HuH-7 (cell line): Measurements from ENCODE around the gene ZNF296.
A peak's percentile ranks its signal among the peaks of the same experiment; 100 is the strongest.

ENCODE experiments used
- DNase-seq: peaks from one replicate; pipeline ENCODE4 v3.0.0; 2011; ENCODE audit warnings: low spot score

The ZNF296 gene

GRCh38 chr19:45103156-45103507, 26.9 kb upstream of the ZNF296 start:
- no peak for DNase-seq

DNA sequence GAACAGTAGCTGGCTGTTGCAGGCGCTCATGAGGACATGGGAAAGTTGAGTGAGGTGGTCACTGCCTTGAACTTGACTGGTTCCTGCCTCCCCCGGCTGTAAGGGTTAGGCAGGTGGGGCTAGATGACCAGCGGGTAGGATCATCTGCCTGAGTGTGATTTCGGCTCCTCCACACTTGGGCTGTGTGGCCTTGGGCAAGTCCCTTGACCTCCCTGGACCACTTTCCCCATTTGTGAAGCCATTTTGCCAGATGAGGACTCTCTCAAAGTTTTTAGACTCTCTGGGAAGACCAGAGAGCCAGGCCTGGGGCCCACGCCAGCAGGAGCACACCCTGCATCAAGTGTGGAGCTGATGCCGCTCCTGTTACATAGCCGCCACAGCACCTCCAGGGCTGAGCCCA, 26.2 kb upstream of the ZNF296 start:
- no peak for DNase-seq

GRCh38 chr19:45101806-45102205, 25.5 kb upstream of the ZNF296 start:
- no peak for DNase-seq

DNA sequence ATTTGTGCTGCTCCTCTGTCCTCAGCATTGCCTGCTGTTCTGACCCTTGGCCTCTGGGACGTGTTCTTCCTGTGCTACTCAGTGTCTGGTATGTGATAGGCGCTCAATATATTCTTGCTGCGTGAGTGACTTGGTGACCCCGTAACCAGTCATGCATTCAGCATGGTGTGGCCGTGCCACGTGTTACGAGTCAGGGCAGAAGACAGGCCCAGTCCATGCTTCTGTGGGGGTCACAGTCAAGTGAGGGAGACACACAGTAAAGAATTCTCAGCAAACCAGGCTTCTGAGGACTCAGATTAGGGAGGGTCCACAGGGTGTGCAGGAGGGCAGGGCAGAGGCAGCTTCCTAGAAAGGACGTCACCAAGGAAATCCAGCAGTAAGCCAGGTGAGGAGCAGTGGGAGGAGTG, 24.6 kb upstream of the ZNF296 start:
- DNase-seq = no peak

DNA sequence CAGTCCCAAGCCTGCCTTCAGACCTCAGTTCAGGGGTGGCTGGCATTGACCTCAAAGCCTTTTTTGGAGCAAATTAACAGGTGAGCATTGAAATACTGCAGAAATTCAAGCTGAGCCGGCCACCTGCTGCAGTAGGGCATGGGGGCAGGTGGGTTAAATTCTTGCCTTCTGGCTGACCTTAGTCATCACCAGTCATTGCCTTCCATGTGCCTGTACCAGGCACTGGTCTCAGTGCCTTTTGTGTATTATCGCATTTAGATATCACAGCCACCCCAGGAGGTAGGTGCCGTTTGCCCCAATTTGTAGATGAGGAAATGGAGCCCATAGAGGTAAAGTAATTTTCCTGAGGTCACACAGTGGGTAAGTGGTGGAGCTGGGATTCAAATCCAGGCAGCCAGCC, 23.9 kb upstream of the ZNF296 start:
- DNase-seq = no peak

DNA sequence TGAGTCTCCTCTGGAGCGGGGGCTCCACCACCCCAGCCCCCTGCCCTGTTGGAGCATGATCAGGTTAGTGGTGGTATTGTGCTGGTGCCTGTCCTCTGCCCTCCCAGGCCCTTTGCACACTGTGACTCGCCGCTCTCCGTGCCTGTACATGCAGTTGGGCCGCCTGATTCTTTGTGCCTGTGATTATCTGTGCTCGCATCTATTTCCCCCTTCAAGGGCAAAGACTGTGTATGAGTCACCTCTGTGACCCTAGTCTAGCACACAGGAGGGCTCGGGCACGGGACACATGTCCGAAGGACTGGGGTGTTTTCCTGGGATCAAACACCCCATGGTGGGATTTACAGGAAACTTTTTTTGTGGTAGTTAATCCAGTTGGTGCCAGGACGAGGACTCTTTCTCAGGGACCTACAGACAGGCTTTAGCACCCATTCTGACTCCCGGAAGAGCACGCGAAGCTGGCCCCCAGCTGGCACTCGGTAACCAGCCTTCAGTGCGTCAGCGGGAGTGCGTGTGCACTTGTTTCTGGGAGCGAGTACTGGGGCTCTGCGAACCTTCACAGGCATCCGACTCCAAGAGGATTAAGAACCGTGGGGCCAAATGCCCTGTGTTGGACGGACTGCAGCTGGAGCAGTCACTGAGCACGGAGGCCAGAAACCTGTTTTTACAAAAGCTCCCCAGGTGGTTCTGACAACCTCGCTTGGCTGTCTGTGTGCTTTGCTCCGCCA, 23.4 kb upstream of the ZNF296 start:
- no peak for DNase-seq

GRCh38 chr19:45098521-45099466, 22.5 kb upstream of the ZNF296 start:
- DNase-seq = no peak

GRCh38 chr19:45097776-45098520, 21.7 kb upstream of the ZNF296 start:
- DNase-seq = no peak

- no peak for DNase-seq
Observed at GRCh38 chr19:45097450-45097775, 21.1 kb upstream of the ZNF296 start.

DNA sequence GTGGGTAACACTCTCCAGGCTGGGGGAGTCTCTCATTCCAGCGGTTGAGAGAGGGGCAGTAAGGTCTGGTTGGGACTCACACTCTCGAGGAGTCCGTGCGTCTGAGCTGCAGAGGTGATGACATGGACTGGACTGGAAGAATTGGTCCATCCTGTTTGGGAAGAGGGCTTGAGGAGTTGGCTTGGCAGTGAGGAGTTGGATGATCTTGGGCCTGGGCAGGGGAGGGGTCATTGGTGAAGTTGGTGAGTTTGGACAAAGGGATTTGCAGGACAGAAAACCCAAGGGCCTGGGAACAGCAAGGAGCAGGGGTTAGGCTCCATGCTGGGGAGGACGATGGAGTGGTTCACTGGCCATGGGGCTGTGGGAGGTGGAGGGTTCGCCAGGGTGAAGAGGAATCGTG, 20.4 kb upstream of the ZNF296 start:
- no peak for DNase-seq

- no peak for DNase-seq
Observed at GRCh38 chr19:45095496-45096413, 19.5 kb upstream of the ZNF296 start.

DNA sequence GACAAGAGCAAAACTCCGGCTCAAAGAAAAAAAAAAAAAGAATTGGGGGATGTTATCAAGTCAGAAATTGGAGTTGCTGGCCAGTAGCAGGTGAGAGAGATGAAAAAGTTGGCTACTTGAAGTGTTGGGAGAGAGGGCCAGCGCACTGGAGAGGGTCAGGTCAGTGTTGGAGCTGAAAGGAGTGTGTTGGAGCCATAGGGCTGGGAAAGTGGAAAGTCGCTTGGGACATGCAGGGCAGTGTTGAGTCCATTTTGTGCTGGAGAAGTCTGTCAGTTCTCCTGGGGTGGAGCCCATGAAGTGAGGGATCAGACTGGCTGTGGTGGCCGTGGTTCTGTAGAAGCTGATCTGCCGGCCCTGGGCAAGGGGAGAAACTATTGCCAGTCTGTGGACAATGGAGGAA, 18.4 kb upstream of the ZNF296 start:
- DNase-seq = no peak

DNA sequence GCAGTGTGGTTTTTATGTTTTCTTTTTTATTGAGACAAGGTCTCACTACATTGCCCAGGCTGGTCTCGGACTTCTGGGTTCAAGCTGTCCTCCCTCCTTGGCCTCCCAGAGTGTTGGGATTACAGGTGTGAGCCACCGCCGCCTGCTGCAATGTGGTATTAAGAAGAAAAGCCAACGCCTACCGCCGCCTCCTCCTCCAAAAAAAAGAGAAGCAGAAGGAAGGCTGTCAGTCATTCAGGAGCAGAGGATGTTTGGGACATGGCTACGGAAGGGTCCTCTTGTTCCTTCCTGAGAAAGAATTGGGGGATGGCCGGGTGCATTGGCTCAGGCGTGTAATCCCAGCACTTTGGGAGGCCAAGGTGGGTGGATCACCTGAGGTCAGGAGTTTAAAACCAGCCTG, 17.9 kb upstream of the ZNF296 start:
- DNase-seq = no peak

- peak; percentile 98 for DNase-seq
Observed at GRCh38 chr19:45092747-45093678, 16.7 kb upstream of the ZNF296 start, which contains the start of gene PPP1R37. PPP1R37 (plus strand) TSS chr19:45093179; CDS start chr19:45093326, 147 bp downstream.

- peak; percentile 92 for DNase-seq
Observed at GRCh38 chr19:45091031-45091923, 15.0 kb upstream of the ZNF296 start.

DNA sequence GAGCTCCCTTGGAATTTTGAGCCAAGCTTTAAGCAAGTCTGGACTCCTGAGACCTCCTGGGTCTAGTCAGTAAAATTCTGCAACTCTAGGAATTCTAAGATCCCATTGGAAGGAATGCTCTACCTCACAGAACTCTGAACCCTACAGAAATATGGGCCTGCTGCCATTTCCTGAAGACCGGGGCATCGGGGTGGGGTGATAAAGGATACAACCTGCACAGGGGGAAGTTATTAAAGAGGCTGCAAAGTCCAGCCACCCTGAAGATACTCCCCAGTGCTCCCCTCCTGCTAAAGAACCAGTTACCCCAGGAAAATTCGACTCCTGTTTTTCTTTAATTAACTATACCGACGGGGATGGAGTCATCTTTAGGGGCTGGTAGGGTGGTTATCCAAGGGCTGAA, 14.3 kb upstream of the ZNF296 start:
- DNase-seq = no peak

- DNase-seq = no peak
Observed at GRCh38 chr19:45090034-45090433, 13.8 kb upstream of the ZNF296 start.

DNA sequence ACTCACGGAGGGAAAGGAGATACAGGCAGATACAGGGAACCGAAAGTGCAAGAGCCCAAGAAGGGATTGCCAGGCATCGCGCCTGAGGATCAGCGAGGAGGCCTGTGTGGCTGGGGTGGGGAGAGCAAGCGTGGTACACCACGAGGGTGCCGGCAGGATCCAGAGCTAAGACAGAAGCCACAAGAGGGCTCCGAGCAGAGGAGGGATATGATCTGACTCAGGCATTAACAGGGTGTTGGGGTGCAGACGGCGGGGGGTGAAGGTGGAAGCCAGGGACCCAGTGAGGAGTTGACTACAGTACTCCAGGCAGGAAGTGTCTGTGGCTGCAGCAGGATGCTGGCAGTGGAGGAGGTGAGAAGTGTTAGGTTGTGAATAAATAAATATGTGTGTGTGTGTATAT, 11.3 kb upstream of the ZNF296 start:
- DNase-seq = no peak

DNA sequence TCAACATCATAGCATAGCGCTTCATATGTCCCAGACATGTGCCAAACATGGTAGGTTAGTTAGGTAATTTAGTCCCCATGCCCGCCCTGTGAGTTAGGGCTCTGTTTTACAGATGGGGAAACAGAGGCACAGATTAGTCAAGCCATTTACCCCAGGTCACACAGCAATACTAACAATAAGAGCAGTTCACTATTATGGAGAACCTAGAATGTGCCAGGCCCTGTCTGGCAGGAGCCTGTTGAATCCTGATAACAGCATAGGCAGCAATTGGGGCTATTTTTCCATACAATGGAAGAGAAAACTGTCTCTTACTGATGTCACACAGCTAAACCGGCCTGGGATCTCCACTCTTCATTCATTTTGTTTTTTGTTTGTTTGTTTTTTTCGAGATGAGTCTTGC, 10.2 kb upstream of the ZNF296 start:
- DNase-seq = no peak
